ENCODE data around the gene RTL10. TPM values are rescaled to one million over a fixed set of nuclear protein-coding genes. Genes with fewer than 3 reads are reported as not detected.
A peak's percentile ranks its signal among the peaks of the same experiment; 100 is the strongest.

The RTL10 gene
- total RNA-seq, 1 experiment from 2014 or later = 26.7 TPM

DNA sequence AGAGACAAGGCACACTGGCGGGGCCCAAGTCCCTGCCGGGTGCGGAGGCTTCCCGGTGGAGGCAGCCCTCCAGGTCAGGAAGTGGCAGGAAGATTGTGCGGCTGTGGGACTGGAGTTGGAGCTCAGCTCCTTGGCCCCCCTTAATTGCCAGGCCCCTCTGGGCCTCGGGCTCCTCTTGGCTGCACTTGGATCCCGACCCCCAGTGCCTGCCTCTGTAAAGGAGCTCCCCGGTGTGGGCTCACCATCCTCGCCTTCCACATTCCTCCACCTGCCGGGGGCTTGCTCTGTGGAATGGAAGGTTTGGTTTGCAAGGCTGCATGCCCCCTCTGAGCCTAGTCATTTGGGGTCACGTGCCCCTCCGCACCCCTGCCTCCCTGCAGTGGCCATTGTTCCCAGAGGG, 48.8 kb upstream of the RTL10 start:
- Histone ChIP-seq H3K27me3 (ENCODE audit: control insufficient read depth, insufficient read depth, low read length) (no peaks in the 10 kb centered on the region), H3K36me3 (ENCODE audit: control insufficient read depth, insufficient read depth, low read length) (no peaks in the 10 kb centered on the region), H3K9me3 (ENCODE audit: control insufficient read depth, insufficient read depth, low read depth, low read length) (no peaks in the 10 kb centered on the region), H3K4me3 (ENCODE audit: low read depth in 2 of 2, low read length in 2 of 2) (no peak overlapping the region), H3K27ac (ENCODE audit: low read length) (no peak overlapping the region), H3K4me1 (ENCODE audit: control insufficient read depth, insufficient read depth, low read length) (peaks cover 12% of the 10 kb centered on the region)
- BruUV-seq (replicated peaks) = no TSS peak
- intact Hi-C loops (cut with micrococcal nuclease; ENCODE audit: unreplicated experiment) (no loop called here), in situ Hi-C loops (cut with HindIII; ENCODE audit: low pct_unique_long_range_greater_than_20kb, low sequenced_read_pairs) (no loop called here)
- ChIA-PET CTCF (interaction anchor here (0.6 kb wide), 1 partner anchor 36 kb away, joined by 3 read pairs; no protein-coding TSS in a partner anchor), POLR2A (no interaction called here)
- DNase-seq (ENCODE audit: low read depth, low spot score) (no peak), ATAC-seq (no peak)
- TF ChIP-seq, protein P1, sequence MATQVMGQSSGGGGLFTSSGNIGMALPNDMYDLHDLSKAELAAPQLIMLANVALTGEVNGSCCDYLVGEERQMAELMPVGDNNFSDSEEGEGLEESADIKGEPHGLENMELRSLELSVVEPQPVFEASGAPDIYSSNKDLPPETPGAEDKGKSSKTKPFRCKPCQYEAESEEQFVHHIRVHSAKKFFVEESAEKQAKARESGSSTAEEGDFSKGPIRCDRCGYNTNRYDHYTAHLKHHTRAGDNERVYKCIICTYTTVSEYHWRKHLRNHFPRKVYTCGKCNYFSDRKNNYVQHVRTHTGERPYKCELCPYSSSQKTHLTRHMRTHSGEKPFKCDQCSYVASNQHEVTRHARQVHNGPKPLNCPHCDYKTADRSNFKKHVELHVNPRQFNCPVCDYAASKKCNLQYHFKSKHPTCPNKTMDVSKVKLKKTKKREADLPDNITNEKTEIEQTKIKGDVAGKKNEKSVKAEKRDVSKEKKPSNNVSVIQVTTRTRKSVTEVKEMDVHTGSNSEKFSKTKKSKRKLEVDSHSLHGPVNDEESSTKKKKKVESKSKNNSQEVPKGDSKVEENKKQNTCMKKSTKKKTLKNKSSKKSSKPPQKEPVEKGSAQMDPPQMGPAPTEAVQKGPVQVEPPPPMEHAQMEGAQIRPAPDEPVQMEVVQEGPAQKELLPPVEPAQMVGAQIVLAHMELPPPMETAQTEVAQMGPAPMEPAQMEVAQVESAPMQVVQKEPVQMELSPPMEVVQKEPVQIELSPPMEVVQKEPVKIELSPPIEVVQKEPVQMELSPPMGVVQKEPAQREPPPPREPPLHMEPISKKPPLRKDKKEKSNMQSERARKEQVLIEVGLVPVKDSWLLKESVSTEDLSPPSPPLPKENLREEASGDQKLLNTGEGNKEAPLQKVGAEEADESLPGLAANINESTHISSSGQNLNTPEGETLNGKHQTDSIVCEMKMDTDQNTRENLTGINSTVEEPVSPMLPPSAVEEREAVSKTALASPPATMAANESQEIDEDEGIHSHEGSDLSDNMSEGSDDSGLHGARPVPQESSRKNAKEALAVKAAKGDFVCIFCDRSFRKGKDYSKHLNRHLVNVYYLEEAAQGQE (IDR thresholded peaks at IDR 0.05; ENCODE audit: insufficient read depth in 1 of 2, low read depth in 2 of 2, low read length in 1 of 2) = no peak
- TF ChIP-seq, protein P2, sequence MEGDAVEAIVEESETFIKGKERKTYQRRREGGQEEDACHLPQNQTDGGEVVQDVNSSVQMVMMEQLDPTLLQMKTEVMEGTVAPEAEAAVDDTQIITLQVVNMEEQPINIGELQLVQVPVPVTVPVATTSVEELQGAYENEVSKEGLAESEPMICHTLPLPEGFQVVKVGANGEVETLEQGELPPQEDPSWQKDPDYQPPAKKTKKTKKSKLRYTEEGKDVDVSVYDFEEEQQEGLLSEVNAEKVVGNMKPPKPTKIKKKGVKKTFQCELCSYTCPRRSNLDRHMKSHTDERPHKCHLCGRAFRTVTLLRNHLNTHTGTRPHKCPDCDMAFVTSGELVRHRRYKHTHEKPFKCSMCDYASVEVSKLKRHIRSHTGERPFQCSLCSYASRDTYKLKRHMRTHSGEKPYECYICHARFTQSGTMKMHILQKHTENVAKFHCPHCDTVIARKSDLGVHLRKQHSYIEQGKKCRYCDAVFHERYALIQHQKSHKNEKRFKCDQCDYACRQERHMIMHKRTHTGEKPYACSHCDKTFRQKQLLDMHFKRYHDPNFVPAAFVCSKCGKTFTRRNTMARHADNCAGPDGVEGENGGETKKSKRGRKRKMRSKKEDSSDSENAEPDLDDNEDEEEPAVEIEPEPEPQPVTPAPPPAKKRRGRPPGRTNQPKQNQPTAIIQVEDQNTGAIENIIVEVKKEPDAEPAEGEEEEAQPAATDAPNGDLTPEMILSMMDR (IDR thresholded peaks at IDR 0.05) = no peak
- no peak for TF ChIP-seq SIN3A (IDR thresholded peaks at IDR 0.05; ENCODE audit: borderline replicate concordance, insufficient read depth, low read depth, low read length)
- no peak for TF ChIP-seq POLR2AphosphoS5 (IDR thresholded peaks at IDR 0.05; ENCODE audit: low read depth, low read length)
- no peak for TF ChIP-seq TCF7L2 (IDR thresholded peaks at IDR 0.05; ENCODE audit: low read depth, low read length)

DNA sequence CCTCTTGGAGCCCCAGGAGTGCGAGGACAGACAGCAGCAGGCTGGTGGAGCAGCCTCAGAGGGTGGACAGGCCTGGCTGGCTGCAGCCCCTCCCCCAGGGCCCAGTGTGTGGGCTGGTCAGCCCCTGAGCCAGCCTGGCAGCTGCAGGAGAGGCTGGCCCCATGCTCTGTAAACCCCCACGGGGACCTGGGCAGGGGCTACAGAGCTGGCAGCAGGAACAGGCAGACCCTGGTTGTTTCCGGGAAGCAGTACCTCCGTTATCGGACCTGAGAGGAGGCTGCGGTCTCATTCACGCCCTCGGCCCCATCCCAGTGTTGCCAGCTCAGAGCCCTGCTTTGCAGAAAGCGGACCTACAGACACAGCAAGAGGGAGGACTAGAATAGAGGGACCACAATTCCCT, 48.4 kb upstream of the RTL10 start:
- intact Hi-C loops (cut with micrococcal nuclease; ENCODE audit: unreplicated experiment) = no loop called here
- DNase-seq (ENCODE audit: low read depth, low spot score) (no peak), ATAC-seq (0 out of 2 replicates have a peak, but pooled peaks have one; percentile 43)
- TF ChIP-seq SIN3A (IDR thresholded peaks at IDR 0.05; ENCODE audit: borderline replicate concordance, insufficient read depth, low read depth, low read length) = no peak
- TF ChIP-seq, protein P2 (IDR thresholded peaks at IDR 0.05) = no peak
- TF ChIP-seq POLR2AphosphoS5 (IDR thresholded peaks at IDR 0.05; ENCODE audit: low read depth, low read length) = no peak
- no peak for TF ChIP-seq TCF7L2 (IDR thresholded peaks at IDR 0.05; ENCODE audit: low read depth, low read length)
- TF ChIP-seq, protein P1 (IDR thresholded peaks at IDR 0.05; ENCODE audit: insufficient read depth in 1 of 2, low read depth in 2 of 2, low read length in 1 of 2) = no peak
- Histone ChIP-seq H3K4me3 (ENCODE audit: low read depth in 2 of 2, low read length in 2 of 2) (no peak overlapping the region), H3K9me3 (ENCODE audit: control insufficient read depth, insufficient read depth, low read depth, low read length) (no peaks in the 10 kb centered on the region), H3K4me1 (ENCODE audit: control insufficient read depth, insufficient read depth, low read length) (peaks cover 12% of the 10 kb centered on the region), H3K27ac (ENCODE audit: low read length) (peak overlapping the region; percentile 39; the same call in 1 of the 2 replicates), H3K27me3 (ENCODE audit: control insufficient read depth, insufficient read depth, low read length) (no peaks in the 10 kb centered on the region), H3K36me3 (ENCODE audit: control insufficient read depth, insufficient read depth, low read length) (no peaks in the 10 kb centered on the region)
- ChIA-PET POLR2A (no interaction called here), CTCF (no interaction called here)
- BruUV-seq (replicated peaks) = no TSS peak
- in situ Hi-C loops (cut with HindIII; ENCODE audit: low pct_unique_long_range_greater_than_20kb, low sequenced_read_pairs) = no loop called here
